GM10266 (cell line): Measurements from ENCODE around the gene SSH2.
"Not testable (repeated sequence)": the region's sequence is repeated elsewhere in the genome, so short reads cannot be mapped to it uniquely, and the experiment has no call there.

Experiments used
- DNase-seq: peaks from one replicate; pipeline ENCODE4 v3.0.0; 2012; ENCODE audit errors: extremely low spot score
- CTCF ChIP-seq: IDR thresholded peaks from 2 replicates; pipeline ENCODE4 v1.5.1; 2012; ENCODE audit warnings: mild to moderate bottlenecking, low read depth; ENCODE audit not compliant: control insufficient read depth, insufficient read depth; ENCODE audit errors: missing control alignments

The SSH2 gene

GRCh38 chr17:29791336-29792080, 138.5 kb downstream of the SSH2 start:
- DNase-seq = no peak
- TF ChIP-seq CTCF = no peak

GRCh38 chr17:29789196-29790170, 140.5 kb downstream of the SSH2 start:
- no peak for TF ChIP-seq CTCF
- no peak for DNase-seq

DNA sequence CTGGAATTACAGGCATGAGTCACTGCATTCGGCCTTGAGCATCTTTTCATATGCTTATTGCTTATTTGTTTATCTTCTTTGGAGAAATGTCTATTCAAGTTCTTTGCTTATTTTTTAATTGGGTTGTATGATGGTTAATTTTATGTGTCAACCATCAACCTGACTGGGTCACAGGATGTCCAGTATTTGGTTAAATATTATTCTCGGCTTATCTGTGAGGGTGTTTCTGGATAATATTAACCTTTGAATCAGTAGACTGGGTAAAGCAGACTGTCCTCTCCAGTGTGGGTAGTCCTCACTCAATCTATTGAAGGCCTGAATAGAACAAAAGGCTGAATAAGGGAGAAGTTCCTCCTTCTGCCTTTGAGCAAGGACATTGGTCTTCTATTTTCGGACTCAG, 142.0 kb downstream of the SSH2 start:
- TF ChIP-seq CTCF = no peak
- DNase-seq = no peak

GRCh38 chr17:29782917-29783316, 147.1 kb downstream of the SSH2 start:
- no peak for DNase-seq
- TF ChIP-seq CTCF = no peak

GRCh38 chr17:29779812-29780190, 150.2 kb downstream of the SSH2 start:
- not testable (repeated sequence) for DNase-seq

DNA sequence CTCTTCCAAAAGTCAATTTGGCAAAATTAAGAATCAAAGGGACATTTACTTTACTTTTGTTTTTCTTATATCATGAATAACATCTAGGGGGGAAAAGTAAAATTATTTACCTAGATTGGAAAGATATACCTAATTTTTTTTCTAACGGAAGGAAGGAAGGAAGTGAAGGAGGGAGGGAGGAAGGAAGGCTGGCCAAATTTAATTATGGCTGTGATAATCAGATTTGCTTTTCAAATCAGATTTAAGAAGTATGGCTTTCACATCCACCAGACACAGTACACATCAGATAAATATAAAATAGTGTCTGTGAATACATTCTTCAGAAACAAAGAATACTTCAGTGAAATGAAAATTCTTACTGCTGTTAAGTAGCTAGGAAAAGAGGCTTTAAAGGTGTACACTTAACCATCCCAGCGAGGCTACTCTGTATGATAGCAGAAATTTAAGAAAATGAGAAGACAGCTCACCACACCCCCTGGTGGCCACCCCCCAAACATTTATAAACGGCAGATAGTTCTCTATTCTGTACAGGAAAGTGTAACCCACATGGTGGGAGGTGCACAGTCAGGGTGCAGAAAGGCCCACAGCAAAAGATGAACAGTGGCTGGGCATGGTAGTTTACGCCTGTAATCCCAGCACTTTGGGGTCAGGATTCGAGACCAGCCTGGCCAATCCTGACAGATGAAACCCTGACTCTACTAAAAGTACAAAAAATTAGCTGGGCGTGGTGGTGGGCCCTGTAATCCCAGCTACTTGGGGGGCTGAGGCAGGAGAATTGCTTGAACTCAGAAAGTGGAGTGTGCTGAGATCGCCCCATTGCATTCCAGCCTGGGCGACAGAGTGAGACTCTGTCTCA, 150.8 kb downstream of the SSH2 start:
- TF ChIP-seq CTCF = peak; percentile 61
- peak; percentile 81 for DNase-seq

DNA sequence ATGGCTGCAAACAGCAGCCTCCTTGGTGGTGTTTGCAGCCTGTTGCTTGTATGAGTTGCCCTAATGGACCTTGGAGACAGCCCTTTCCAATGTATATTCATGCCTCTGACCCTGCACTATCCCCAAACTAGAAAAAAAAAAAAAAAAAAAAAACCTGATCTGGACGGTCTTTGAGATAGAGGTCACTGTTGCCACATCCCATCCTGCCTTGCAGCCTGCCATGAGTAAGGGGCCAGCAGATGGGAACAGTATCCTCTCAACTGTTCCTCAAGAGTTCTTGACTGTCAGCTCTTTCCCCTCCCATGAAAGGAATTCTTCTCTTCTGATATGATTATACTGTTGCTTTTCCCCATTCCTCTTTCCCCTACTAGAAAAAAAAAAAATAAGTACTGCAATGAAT, 152.4 kb downstream of the SSH2 start:
- TF ChIP-seq CTCF = no peak
- DNase-seq = no peak
